Endodermal cell (in vitro differentiated cells): ENCODE measurements around the gene SLIT1. TPM values are rescaled to one million over a fixed set of nuclear protein-coding genes. Genes with fewer than 3 reads are reported as not detected.

Experiments used
- DNase-seq: peaks from one replicate; pipeline ENCODE4 v3.0.0-alpha.2; 2017
- H3K27ac ChIP-seq: 2 replicates; pipeline ENCODE4 v1.5.1; 2013; ENCODE audit warnings: mild to moderate bottlenecking, low read depth, low read length, moderate library complexity
- H3K27me3 ChIP-seq: 2 replicates; pipeline ENCODE4 v1.6.1; 2013; ENCODE audit warnings: mild to moderate bottlenecking, low read length, moderate library complexity; ENCODE audit not compliant: insufficient read depth, control insufficient read depth, poor library complexity, severe bottlenecking
- H3K36me3 ChIP-seq: 2 replicates; pipeline ENCODE4 v1.7.0; 2013; ENCODE audit warnings: mild to moderate bottlenecking, low read length, moderate library complexity; ENCODE audit not compliant: control insufficient read depth, insufficient read depth
- H3K4me1 ChIP-seq: one replicate; pipeline ENCODE4 v1.7.0; 2013; ENCODE audit warnings: low read length; ENCODE audit not compliant: control insufficient read depth, insufficient read depth
- H3K4me3 ChIP-seq: 2 replicates; pipeline ENCODE4 v1.5.1; 2013; ENCODE audit warnings: mild to moderate bottlenecking, low read length, moderate library complexity
- H3K9ac ChIP-seq: 2 replicates; pipeline ENCODE4 v1.6.1; 2013; ENCODE audit warnings: mild to moderate bottlenecking, low read length, moderate library complexity; ENCODE audit not compliant: poor library complexity, severe bottlenecking; ENCODE audit errors: extremely low read depth
- H3K9me3 ChIP-seq: 2 replicates; pipeline ENCODE4 v1.6.1; 2013; ENCODE audit warnings: mild to moderate bottlenecking, low read length, moderate library complexity; ENCODE audit not compliant: control insufficient read depth
- H3K27ac Mint-ChIP-seq: 2 replicates; pipeline ENCODE4 v1.8.0; 2020; ENCODE audit warnings: mixed read lengths
- H3K27me3 Mint-ChIP-seq: 2 replicates; pipeline ENCODE4 v1.8.0; 2021; ENCODE audit warnings: mild to moderate bottlenecking, mixed read lengths; ENCODE audit not compliant: insufficient read depth
- H3K36me3 Mint-ChIP-seq: 2 replicates; pipeline ENCODE4 v1.8.0; 2020; ENCODE audit warnings: low read depth, mixed read lengths
- H3K4me1 Mint-ChIP-seq: 2 replicates; pipeline ENCODE4 v1.8.0; 2020; ENCODE audit warnings: mixed read lengths
- H3K4me3 Mint-ChIP-seq: 2 replicates; pipeline ENCODE4 v1.8.0; 2020; ENCODE audit warnings: mild to moderate bottlenecking, moderate library complexity, mixed read lengths
- H3K9me3 Mint-ChIP-seq: 2 replicates; pipeline ENCODE4 v1.8.0; 2020; ENCODE audit warnings: mild to moderate bottlenecking, mixed read lengths
- WGBS, 2 experiments: methylation state at CpG; one replicate each; pipeline versions ENCODE4 v1.1.5 to v1.1.7; 2013; ENCODE audit warnings: missing lambda C conversion rate in 2 of 2, mixed read lengths in 1 of 2; ENCODE audit not compliant: insufficient coverage in 1 of 2, insufficient read length in 1 of 2; 5-methylcytosine and 5-hydroxymethylcytosine counted together
- total RNA-seq, 2 donors: library from RNA; stranded (reverse); fragmentation: NEBNext Ultra II Directional in 1 of 2; extraction: Animal tissue kit (Norgen Biotek cat#: 25700) in 1 of 2; gene quantifications; 2 replicates in 1 of 2; 3 replicates in 1 of 2; pipeline ENCODE4 v1.2.1, GENCODE V29; 2021
- TF ChIP-seq, protein P1 (sequence below): fragments of 200-600 bp; sonication (generic); conservative IDR thresholded peaks from 2 replicates; pipeline ENCODE4 v1.5.0; 2021; ENCODE audit warnings: antibody characterized with exemption, mild to moderate bottlenecking

SLIT1 gene
- total RNA-seq, 2 donors from 2014 or later = 0.97 to 2.4 TPM

GRCh38 chr10:97184971-97185325 lies 811 bp downstream of the SLIT1 start:
- H3K9me3 Mint-ChIP-seq = no peaks in the 10 kb centered on the region
- Histone ChIP-seq H3K4me3 (peak overlapping the region; percentile 65), H3K4me1 (peaks cover 4% of the 10 kb centered on the region), H3K27ac (no peak overlapping the region), H3K9ac (no peak overlapping the region), H3K9me3 (no peaks in the 10 kb centered on the region), H3K36me3 (no peaks in the 10 kb centered on the region), H3K27me3 (peaks cover 85% of the 10 kb centered on the region)
- H3K36me3 Mint-ChIP-seq = no peaks in the 10 kb centered on the region
- no peak for DNase-seq
- peak overlapping the region; percentile 59 for H3K4me3 Mint-ChIP-seq
- H3K4me1 Mint-ChIP-seq = peaks cover 12% of the 10 kb centered on the region
- no peak overlapping the region for H3K27ac Mint-ChIP-seq
- WGBS, 2 experiments = 26 to 36% methylated on average over 10 to 17 of the region's 17 CpGs
- TF ChIP-seq, protein P1, sequence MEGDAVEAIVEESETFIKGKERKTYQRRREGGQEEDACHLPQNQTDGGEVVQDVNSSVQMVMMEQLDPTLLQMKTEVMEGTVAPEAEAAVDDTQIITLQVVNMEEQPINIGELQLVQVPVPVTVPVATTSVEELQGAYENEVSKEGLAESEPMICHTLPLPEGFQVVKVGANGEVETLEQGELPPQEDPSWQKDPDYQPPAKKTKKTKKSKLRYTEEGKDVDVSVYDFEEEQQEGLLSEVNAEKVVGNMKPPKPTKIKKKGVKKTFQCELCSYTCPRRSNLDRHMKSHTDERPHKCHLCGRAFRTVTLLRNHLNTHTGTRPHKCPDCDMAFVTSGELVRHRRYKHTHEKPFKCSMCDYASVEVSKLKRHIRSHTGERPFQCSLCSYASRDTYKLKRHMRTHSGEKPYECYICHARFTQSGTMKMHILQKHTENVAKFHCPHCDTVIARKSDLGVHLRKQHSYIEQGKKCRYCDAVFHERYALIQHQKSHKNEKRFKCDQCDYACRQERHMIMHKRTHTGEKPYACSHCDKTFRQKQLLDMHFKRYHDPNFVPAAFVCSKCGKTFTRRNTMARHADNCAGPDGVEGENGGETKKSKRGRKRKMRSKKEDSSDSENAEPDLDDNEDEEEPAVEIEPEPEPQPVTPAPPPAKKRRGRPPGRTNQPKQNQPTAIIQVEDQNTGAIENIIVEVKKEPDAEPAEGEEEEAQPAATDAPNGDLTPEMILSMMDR = no peak
- peaks cover 94% of the 10 kb centered on the region for H3K27me3 Mint-ChIP-seq

GRCh38 chr10:97183314-97183713 lies 2.4 kb downstream of the SLIT1 start:
- no peak for DNase-seq
- Mint-ChIP-seq H3K9me3 (no peaks in the 10 kb centered on the region), H3K4me1 (peaks cover 19% of the 10 kb centered on the region), H3K36me3 (no peaks in the 10 kb centered on the region), H3K4me3 (no peak overlapping the region), H3K27ac (no peak overlapping the region), H3K27me3 (peaks cover 88% of the 10 kb centered on the region)
- Histone ChIP-seq H3K27me3 (peaks cover 89% of the 10 kb centered on the region), H3K36me3 (no peaks in the 10 kb centered on the region), H3K27ac (no peak overlapping the region), H3K4me3 (no peak overlapping the region), H3K9me3 (no peaks in the 10 kb centered on the region), H3K9ac (no peak overlapping the region), H3K4me1 (no peaks in the 10 kb centered on the region)
- TF ChIP-seq, protein P1 = no peak
- WGBS, 2 experiments = 80 to 87% methylated on average over 1 to 3 of the region's 3 CpGs

DNA sequence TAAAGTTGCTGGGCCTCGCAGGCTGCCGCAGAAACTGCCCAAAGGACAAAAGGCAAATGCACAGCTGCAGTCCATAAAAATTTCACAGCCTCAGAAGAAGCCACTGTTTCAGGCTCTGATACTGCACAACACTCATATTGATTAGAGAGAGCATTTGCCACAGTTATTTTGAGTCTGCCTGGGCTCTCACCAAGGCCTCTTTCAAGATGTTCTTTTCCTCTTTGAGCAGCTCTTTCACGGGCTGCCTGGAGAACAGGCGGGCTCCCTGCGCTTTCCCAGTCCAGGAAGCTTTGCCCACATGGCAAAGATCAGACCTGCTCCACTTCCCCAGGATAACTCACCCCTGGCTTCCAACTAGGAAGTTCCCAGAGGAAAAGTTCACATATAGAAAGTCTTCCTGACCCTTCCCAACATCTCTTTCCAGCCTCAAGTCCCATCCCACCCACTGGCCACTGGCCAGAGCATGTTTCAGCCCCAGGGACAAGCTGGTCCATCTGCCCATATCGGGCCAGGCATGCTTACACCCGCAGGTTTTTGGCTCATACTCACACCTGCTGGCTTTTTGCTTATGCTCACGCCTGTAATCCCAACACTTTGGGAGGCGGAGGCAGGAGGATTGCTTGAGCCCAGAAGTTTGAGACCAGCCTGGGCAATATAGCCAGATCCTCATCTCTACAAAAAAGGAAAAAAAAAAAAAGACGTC lies 3.3 kb downstream of the SLIT1 start:
- peaks cover 80% of the 10 kb centered on the region for H3K27me3 Mint-ChIP-seq
- Histone ChIP-seq H3K36me3 (no peaks in the 10 kb centered on the region), H3K4me1 (no peaks in the 10 kb centered on the region), H3K9me3 (no peaks in the 10 kb centered on the region), H3K27ac (no peak overlapping the region), H3K9ac (no peak overlapping the region), H3K4me3 (no peak overlapping the region), H3K27me3 (peaks cover 86% of the 10 kb centered on the region)
- DNase-seq = no peak
- H3K9me3 Mint-ChIP-seq = no peaks in the 10 kb centered on the region
- peaks cover 19% of the 10 kb centered on the region for H3K4me1 Mint-ChIP-seq
- H3K4me3 Mint-ChIP-seq = no peak overlapping the region
- H3K27ac Mint-ChIP-seq = no peak overlapping the region
- WGBS, 2 experiments = 88 to 92% methylated on average over 6 to 10 of the region's 10 CpGs
- no peaks in the 10 kb centered on the region for H3K36me3 Mint-ChIP-seq
- TF ChIP-seq, protein P1 = no peak
